ENCODE results near the gene PFDN2.

PFDN2 gene

DNA sequence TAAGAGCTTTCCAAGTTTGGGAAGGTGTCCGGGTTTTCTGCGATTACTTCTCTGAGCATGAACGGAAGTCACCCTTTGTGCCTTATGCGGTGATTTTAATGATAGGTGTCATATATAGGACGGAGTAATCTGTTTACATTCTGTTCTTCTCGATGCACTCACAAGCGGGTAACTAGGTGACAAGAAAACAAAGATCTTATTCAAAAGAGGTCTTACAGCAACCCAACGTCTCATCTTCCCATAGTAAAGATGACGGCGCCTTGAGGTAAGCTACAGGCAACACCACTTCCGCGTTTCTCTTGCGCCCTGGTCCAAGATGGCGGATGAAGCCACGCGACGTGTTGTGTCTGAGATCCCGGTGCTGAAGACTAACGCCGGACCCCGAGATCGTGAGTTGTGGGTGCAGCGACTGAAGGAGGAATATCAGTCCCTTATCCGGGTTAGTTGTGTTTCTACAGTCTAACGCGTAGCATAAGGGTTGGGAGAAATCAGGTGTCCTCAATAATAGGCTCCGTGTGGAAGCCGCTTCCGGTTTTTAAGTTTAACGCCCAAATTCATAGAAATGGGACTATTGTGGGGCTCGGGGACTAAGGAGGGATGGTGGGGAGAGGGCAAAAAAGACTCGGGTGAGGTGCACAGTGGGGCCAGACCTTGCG, 36.0 kb upstream of the PFDN2 start, which contains the start of gene UFC1 (continued):
- TF ChIP-seq, protein P1, sequence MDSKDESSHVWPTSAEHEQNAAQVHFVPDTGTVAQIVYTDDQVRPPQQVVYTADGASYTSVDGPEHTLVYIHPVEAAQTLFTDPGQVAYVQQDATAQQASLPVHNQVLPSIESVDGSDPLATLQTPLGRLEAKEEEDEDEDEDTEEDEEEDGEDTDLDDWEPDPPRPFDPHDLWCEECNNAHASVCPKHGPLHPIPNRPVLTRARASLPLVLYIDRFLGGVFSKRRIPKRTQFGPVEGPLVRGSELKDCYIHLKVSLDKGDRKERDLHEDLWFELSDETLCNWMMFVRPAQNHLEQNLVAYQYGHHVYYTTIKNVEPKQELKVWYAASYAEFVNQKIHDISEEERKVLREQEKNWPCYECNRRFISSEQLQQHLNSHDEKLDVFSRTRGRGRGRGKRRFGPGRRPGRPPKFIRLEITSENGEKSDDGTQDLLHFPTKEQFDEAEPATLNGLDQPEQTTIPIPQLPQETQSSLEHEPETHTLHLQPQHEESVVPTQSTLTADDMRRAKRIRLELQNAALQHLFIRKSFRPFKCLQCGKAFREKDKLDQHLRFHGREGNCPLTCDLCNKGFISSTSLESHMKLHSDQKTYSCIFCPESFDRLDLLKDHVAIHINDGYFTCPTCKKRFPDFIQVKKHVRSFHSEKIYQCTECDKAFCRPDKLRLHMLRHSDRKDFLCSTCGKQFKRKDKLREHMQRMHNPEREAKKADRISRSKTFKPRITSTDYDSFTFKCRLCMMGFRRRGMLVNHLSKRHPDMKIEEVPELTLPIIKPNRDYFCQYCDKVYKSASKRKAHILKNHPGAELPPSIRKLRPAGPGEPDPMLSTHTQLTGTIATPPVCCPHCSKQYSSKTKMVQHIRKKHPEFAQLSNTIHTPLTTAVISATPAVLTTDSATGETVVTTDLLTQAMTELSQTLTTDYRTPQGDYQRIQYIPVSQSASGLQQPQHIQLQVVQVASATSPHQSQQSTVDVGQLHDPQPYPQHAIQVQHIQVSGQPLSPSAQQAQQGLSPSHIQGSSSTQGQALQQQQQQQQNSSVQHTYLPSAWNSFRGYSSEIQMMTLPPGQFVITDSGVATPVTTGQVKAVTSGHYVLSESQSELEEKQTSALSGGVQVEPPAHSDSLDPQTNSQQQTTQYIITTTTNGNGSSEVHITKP (tag by site-specific recombination; IDR thresholded peaks at IDR 0.05) = peak; percentile 74
- no peak for TF ChIP-seq SETDB1 (IDR thresholded peaks at IDR 0.05; ENCODE audit: insufficient read length, low read length)
- TF ChIP-seq SCRT2 (tag by site-specific recombination; IDR thresholded peaks at IDR 0.05) = peak; percentile 99
- TF ChIP-seq ZNF184 (tag by site-specific recombination; IDR thresholded peaks at IDR 0.05) = no peak
- TF ChIP-seq ZNF266 (tag by site-specific recombination; IDR thresholded peaks at IDR 0.05; ENCODE audit: low read depth) = no peak
- no peak for TF ChIP-seq TCF7L2 (IDR thresholded peaks at IDR 0.05; ENCODE audit: borderline replicate concordance, low read depth, low read length)
- TF ChIP-seq MZF1 (tag by site-specific recombination; IDR thresholded peaks at IDR 0.05; ENCODE audit: borderline replicate concordance) = peak; percentile 85
- peak; percentile 49; the same call in 1 of the 2 replicates for TF ChIP-seq ZSCAN23 (tag by site-specific recombination; IDR thresholded peaks at IDR 0.05)
- TF ChIP-seq MYNN (tag by site-specific recombination; IDR thresholded peaks at IDR 0.05; ENCODE audit: borderline replicate concordance) = no peak
- TF ChIP-seq ZSCAN16 (tag by site-specific recombination; IDR thresholded peaks at IDR 0.05) = no peak
- no peak; the same call in 1 of the 2 replicates for TF ChIP-seq ZBTB7A (tag by site-specific recombination; IDR thresholded peaks at IDR 0.05; ENCODE audit: low read depth)
- TF ChIP-seq, protein P2, sequence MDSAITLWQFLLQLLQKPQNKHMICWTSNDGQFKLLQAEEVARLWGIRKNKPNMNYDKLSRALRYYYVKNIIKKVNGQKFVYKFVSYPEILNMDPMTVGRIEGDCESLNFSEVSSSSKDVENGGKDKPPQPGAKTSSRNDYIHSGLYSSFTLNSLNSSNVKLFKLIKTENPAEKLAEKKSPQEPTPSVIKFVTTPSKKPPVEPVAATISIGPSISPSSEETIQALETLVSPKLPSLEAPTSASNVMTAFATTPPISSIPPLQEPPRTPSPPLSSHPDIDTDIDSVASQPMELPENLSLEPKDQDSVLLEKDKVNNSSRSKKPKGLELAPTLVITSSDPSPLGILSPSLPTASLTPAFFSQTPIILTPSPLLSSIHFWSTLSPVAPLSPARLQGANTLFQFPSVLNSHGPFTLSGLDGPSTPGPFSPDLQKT (IDR thresholded peaks at IDR 0.05; ENCODE audit: borderline replicate concordance, low read depth, low read length) = peak; percentile 40; the same call in 1 of the 2 replicates
- TF ChIP-seq ZNF621 (tag by site-specific recombination; IDR thresholded peaks at IDR 0.05) = no peak
- TF ChIP-seq ZNF664 (tag by site-specific recombination; IDR thresholded peaks at IDR 0.05) = peak; percentile 87; the same call in 1 of the 2 replicates
- TF ChIP-seq, protein P3, sequence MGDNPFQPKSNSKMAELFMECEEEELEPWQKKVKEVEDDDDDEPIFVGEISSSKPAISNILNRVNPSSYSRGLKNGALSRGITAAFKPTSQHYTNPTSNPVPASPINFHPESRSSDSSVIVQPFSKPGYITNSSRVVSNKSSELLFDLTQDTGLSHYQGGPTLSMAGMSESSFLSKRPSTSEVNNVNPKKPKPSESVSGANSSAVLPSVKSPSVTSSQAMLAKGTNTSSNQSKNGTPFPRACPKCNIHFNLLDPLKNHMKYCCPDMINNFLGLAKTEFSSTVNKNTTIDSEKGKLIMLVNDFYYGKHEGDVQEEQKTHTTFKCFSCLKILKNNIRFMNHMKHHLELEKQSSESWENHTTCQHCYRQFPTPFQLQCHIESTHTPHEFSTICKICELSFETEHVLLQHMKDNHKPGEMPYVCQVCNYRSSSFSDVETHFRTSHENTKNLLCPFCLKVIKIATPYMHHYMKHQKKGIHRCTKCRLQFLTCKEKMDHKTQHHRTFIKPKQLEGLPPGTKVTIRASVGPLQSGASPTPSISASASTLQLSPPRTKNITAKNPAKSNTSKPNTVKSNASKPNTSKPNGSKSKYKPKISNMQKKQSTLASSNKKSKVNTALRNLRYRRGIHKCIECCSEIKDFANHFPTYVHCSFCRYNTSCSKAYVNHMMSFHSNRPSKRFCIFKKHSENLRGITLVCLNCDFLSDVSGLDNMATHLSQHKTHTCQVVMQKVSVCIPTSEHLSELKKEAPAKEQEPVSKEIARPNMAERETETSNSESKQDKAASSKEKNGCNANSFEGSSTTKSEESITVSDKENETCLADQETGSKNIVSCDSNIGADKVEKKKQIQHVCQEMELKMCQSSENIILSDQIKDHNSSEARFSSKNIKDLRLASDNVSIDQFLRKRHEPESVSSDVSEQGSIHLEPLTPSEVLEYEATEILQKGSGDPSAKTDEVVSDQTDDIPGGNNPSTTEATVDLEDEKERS (tag by site-specific recombination; IDR thresholded peaks at IDR 0.05) = peak; percentile 71; the same call in 1 of the 2 replicates
- peak; percentile 47 for TF ChIP-seq ZNF600 (tag by site-specific recombination; IDR thresholded peaks at IDR 0.05)
- TF ChIP-seq ZBTB48 (tag by site-specific recombination; IDR thresholded peaks at IDR 0.05) = peak; percentile 75; the same call in 1 of the 2 replicates
- TF ChIP-seq ZNF211 (tag by site-specific recombination; IDR thresholded peaks at IDR 0.05; ENCODE audit: low read depth) = no peak
- TF ChIP-seq, protein P4, sequence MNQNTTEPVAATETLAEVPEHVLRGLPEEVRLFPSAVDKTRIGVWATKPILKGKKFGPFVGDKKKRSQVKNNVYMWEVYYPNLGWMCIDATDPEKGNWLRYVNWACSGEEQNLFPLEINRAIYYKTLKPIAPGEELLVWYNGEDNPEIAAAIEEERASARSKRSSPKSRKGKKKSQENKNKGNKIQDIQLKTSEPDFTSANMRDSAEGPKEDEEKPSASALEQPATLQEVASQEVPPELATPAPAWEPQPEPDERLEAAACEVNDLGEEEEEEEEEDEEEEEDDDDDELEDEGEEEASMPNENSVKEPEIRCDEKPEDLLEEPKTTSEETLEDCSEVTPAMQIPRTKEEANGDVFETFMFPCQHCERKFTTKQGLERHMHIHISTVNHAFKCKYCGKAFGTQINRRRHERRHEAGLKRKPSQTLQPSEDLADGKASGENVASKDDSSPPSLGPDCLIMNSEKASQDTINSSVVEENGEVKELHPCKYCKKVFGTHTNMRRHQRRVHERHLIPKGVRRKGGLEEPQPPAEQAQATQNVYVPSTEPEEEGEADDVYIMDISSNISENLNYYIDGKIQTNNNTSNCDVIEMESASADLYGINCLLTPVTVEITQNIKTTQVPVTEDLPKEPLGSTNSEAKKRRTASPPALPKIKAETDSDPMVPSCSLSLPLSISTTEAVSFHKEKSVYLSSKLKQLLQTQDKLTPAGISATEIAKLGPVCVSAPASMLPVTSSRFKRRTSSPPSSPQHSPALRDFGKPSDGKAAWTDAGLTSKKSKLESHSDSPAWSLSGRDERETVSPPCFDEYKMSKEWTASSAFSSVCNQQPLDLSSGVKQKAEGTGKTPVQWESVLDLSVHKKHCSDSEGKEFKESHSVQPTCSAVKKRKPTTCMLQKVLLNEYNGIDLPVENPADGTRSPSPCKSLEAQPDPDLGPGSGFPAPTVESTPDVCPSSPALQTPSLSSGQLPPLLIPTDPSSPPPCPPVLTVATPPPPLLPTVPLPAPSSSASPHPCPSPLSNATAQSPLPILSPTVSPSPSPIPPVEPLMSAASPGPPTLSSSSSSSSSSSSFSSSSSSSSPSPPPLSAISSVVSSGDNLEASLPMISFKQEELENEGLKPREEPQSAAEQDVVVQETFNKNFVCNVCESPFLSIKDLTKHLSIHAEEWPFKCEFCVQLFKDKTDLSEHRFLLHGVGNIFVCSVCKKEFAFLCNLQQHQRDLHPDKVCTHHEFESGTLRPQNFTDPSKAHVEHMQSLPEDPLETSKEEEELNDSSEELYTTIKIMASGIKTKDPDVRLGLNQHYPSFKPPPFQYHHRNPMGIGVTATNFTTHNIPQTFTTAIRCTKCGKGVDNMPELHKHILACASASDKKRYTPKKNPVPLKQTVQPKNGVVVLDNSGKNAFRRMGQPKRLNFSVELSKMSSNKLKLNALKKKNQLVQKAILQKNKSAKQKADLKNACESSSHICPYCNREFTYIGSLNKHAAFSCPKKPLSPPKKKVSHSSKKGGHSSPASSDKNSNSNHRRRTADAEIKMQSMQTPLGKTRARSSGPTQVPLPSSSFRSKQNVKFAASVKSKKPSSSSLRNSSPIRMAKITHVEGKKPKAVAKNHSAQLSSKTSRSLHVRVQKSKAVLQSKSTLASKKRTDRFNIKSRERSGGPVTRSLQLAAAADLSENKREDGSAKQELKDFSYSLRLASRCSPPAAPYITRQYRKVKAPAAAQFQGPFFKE (tag by site-specific recombination; IDR thresholded peaks at IDR 0.05; ENCODE audit: borderline replicate concordance) = no peak
- peak; percentile 19; the same call in 1 of the 2 replicates for TF ChIP-seq KLF1 (tag by site-specific recombination; IDR thresholded peaks at IDR 0.05)
- no peak for TF ChIP-seq BCL11B (tag by site-specific recombination; IDR thresholded peaks at IDR 0.05; ENCODE audit: low read depth)
- TF ChIP-seq ZNF16 (tag by site-specific recombination; IDR thresholded peaks at IDR 0.05; ENCODE audit: low read depth) = no peak
- TF ChIP-seq ZFP3 (tag by site-specific recombination; IDR thresholded peaks at IDR 0.05; ENCODE audit: low read depth) = no peak
- TF ChIP-seq GFI1B (tag by site-specific recombination; IDR thresholded peaks at IDR 0.05) = no peak
- no peak for TF ChIP-seq ZNF768 (tag by site-specific recombination; IDR thresholded peaks at IDR 0.05)
- no peak for TF ChIP-seq ZNF837 (tag by site-specific recombination; IDR thresholded peaks at IDR 0.05)
- TF ChIP-seq HOXC10 (CRISPR knock-in tag; IDR thresholded peaks at IDR 0.05) = no peak

Measured in HEK293 (cell line).